ENCODE data around the gene GPATCH1.

Gene GPATCH1

DNA sequence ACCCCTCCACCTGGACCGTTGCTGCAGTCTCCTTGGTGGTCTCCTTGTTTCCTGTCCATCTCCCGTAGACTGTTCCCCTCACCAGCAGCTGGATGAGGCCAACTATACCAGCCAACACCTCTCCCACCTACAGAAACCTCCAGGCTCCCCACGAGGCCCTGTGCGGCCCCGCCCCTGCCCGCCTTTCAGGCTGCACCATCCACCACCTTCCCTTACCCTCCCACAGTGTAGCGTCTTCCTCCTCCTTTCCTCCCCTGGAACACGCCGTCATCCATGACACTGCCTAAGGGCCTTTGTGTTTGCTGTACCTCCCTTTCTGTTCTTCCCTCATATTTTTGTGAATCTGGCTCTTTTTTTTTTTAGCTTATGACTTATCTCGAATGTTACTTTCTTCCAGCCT lies 27.2 kb downstream of the GPATCH1 start:
- H4K8ac ChIP-seq (ENCODE audit: low read depth, low read length) = no peak overlapping the region
- no CpG with 5 or more reads among the region's 10 CpGs for WGBS (ENCODE audit: extremely low coverage, insufficient coverage, low lambda C conversion rate)
- H3K23ac ChIP-seq (ENCODE audit: low read length) = no peak overlapping the region
- no peak overlapping the region for H4K5ac ChIP-seq (ENCODE audit: low read length)
- H3K56ac ChIP-seq (ENCODE audit: low read length) = no peak overlapping the region
- H2BK120ac ChIP-seq (ENCODE audit: low read depth, low read length) = no peak overlapping the region
- no peaks in the 10 kb centered on the region for H3K4me1 ChIP-seq (ENCODE audit: control insufficient read depth, low read depth, low read length)
- H2AK5ac ChIP-seq (ENCODE audit: low read length) = no peak overlapping the region
- no peak for DNase-seq
- no peak overlapping the region for H3K27ac ChIP-seq (ENCODE audit: low read depth, low read length)
- H3K36me3 ChIP-seq (ENCODE audit: control insufficient read depth, insufficient read depth, low read length) = no peaks in the 10 kb centered on the region
- H3K4ac ChIP-seq (ENCODE audit: low read depth, low read length) = no peak overlapping the region
- no peak overlapping the region for H2BK15ac ChIP-seq (replicated peaks; ENCODE audit: low read depth)
- H3K9ac ChIP-seq (ENCODE audit: low read length) = no peak overlapping the region
- no peaks in the 10 kb centered on the region for H3K79me2 ChIP-seq (ENCODE audit: control insufficient read depth, insufficient read depth, low read length)
- no peak overlapping the region for H3K4me3 ChIP-seq (ENCODE audit: low read length)
- H3K18ac ChIP-seq (ENCODE audit: low read length) = no peak overlapping the region
- no peak overlapping the region for H2BK5ac ChIP-seq (ENCODE audit: low read length)
- H3K27me3 ChIP-seq (ENCODE audit: insufficient read depth, low read length, poor library complexity) = no peaks in the 10 kb centered on the region
- no peaks in the 10 kb centered on the region for H3K79me1 ChIP-seq (ENCODE audit: low read length)
- H3K4me2 ChIP-seq (ENCODE audit: low read length) = no peak overlapping the region

DNA sequence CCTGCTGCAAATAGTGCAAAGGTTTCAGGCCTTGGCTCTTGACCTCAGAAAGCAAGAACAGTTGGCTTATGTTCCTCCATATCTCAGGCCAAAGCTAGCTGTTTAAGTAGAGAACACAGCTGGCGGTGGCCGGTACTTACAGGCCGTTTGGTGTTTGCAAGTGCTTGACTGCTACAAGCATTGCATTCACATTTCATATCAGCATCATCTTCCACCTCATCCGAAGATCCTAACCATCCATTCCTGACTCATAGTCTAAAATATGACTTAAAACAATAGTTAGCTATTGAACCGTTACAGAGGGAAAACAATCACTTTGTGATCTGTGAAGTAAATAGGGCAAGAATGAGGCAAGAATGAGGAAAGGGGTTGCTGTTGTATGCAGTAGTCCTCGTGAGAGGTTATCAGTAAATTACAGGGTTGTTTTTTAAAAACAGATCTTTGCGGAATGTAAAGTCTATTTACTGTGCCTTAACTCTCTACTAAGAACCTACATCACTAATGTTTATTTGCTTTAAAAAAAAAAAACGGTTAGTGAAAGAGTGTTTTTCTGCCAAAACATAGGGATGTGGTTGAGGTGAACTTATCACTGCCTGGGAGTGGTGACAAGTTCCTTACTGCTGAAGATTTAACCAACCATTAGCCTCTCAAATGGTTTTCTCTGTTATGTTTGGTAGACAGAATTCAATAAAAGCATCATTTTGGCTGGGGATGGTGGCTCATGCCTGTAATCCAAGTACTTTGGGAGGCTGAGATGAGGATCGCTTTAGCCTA lies 29.3 kb downstream of the GPATCH1 start:
- Histone ChIP-seq H2AK5ac (ENCODE audit: low read length) (no peak overlapping the region), H3K36me3 (ENCODE audit: control insufficient read depth, insufficient read depth, low read length) (peaks cover 3% of the 10 kb centered on the region), H3K27me3 (ENCODE audit: insufficient read depth, low read length, poor library complexity) (no peaks in the 10 kb centered on the region), H3K23ac (ENCODE audit: low read length) (no peak overlapping the region), H2BK15ac (replicated peaks; ENCODE audit: low read depth) (no peak overlapping the region), H3K79me1 (ENCODE audit: low read length) (no peaks in the 10 kb centered on the region), H3K4me2 (ENCODE audit: low read length) (no peak overlapping the region), H2BK5ac (ENCODE audit: low read length) (no peak overlapping the region), H3K18ac (ENCODE audit: low read length) (no peak overlapping the region), H4K8ac (ENCODE audit: low read depth, low read length) (no peak overlapping the region), H3K56ac (ENCODE audit: low read length) (no peak overlapping the region), H4K5ac (ENCODE audit: low read length) (no peak overlapping the region), H3K79me2 (ENCODE audit: control insufficient read depth, insufficient read depth, low read length) (no peaks in the 10 kb centered on the region), H2BK120ac (ENCODE audit: low read depth, low read length) (no peak overlapping the region), H3K9ac (ENCODE audit: low read length) (no peak overlapping the region), H3K4me3 (ENCODE audit: low read length) (no peak overlapping the region), H3K4me1 (ENCODE audit: control insufficient read depth, low read depth, low read length) (no peaks in the 10 kb centered on the region), H3K4ac (ENCODE audit: low read depth, low read length) (no peak overlapping the region), H3K27ac (ENCODE audit: low read depth, low read length) (no peak overlapping the region)
- no peak for DNase-seq
- WGBS (ENCODE audit: extremely low coverage, insufficient coverage, low lambda C conversion rate) = no CpG with 5 or more reads among the region's 9 CpGs

- Histone ChIP-seq H4K8ac (ENCODE audit: low read depth, low read length) (no peak overlapping the region), H2AK5ac (ENCODE audit: low read length) (no peak overlapping the region), H3K4ac (ENCODE audit: low read depth, low read length) (no peak overlapping the region), H3K9ac (ENCODE audit: low read length) (no peak overlapping the region), H3K27me3 (ENCODE audit: insufficient read depth, low read length, poor library complexity) (no peaks in the 10 kb centered on the region), H3K4me3 (ENCODE audit: low read length) (no peak overlapping the region), H3K36me3 (ENCODE audit: control insufficient read depth, insufficient read depth, low read length) (peaks cover 3% of the 10 kb centered on the region), H3K4me1 (ENCODE audit: control insufficient read depth, low read depth, low read length) (no peaks in the 10 kb centered on the region), H3K79me2 (ENCODE audit: control insufficient read depth, insufficient read depth, low read length) (no peaks in the 10 kb centered on the region), H3K79me1 (ENCODE audit: low read length) (no peaks in the 10 kb centered on the region), H2BK120ac (ENCODE audit: low read depth, low read length) (no peak overlapping the region), H3K23ac (ENCODE audit: low read length) (no peak overlapping the region), H2BK15ac (replicated peaks; ENCODE audit: low read depth) (no peak overlapping the region), H3K18ac (ENCODE audit: low read length) (no peak overlapping the region), H3K56ac (ENCODE audit: low read length) (no peak overlapping the region), H4K5ac (ENCODE audit: low read length) (no peak overlapping the region), H3K4me2 (ENCODE audit: low read length) (no peak overlapping the region), H3K27ac (ENCODE audit: low read depth, low read length) (no peak overlapping the region), H2BK5ac (ENCODE audit: low read length) (no peak overlapping the region)
- no CpG with 5 or more reads among the region's 11 CpGs for WGBS (ENCODE audit: extremely low coverage, insufficient coverage, low lambda C conversion rate)
- DNase-seq = no peak
Observed at GRCh38 chr19:33111587-33111986, 30.6 kb downstream of the GPATCH1 start.

DNA sequence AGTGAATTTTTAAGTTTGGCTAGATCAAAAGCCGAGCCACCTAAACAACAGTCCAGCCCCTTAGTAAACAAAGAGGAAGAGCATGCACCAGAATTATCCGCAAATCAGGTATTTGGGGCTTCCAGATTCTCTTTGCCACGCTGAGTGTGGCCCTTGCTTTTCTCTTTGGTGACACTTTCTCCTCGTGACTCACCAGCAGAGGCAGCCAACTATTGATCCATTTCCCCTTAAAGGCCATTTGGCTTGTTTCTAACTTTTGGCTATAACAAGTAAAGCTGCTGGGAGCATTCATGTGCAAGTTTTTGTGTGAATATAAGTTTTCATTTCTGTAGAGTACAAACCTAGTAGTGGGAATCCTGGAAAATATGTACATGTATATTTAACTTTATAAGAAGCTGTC lies 33.3 kb downstream of the GPATCH1 start:
- no peak overlapping the region for H2BK120ac ChIP-seq (ENCODE audit: low read depth, low read length)
- no peak overlapping the region for H2BK5ac ChIP-seq (ENCODE audit: low read length)
- no peak overlapping the region for H3K4me2 ChIP-seq (ENCODE audit: low read length)
- peaks cover 3% of the 10 kb centered on the region for H3K36me3 ChIP-seq (ENCODE audit: control insufficient read depth, insufficient read depth, low read length)
- H3K27ac ChIP-seq (ENCODE audit: low read depth, low read length) = no peak overlapping the region
- H3K9ac ChIP-seq (ENCODE audit: low read length) = no peak overlapping the region
- no peaks in the 10 kb centered on the region for H3K27me3 ChIP-seq (ENCODE audit: insufficient read depth, low read length, poor library complexity)
- H3K4me3 ChIP-seq (ENCODE audit: low read length) = no peak overlapping the region
- H4K5ac ChIP-seq (ENCODE audit: low read length) = no peak overlapping the region
- no peak overlapping the region for H4K8ac ChIP-seq (ENCODE audit: low read depth, low read length)
- no peak overlapping the region for H2BK15ac ChIP-seq (replicated peaks; ENCODE audit: low read depth)
- no peak overlapping the region for H3K23ac ChIP-seq (ENCODE audit: low read length)
- no peak overlapping the region for H3K18ac ChIP-seq (ENCODE audit: low read length)
- no peak overlapping the region for H2AK5ac ChIP-seq (ENCODE audit: low read length)
- no peaks in the 10 kb centered on the region for H3K79me2 ChIP-seq (ENCODE audit: control insufficient read depth, insufficient read depth, low read length)
- H3K56ac ChIP-seq (ENCODE audit: low read length) = no peak overlapping the region
- no peak for DNase-seq
- no peak overlapping the region for H3K4ac ChIP-seq (ENCODE audit: low read depth, low read length)
- H3K4me1 ChIP-seq (ENCODE audit: control insufficient read depth, low read depth, low read length) = no peaks in the 10 kb centered on the region
- WGBS (ENCODE audit: extremely low coverage, insufficient coverage, low lambda C conversion rate) = no CpG with 5 or more reads among the region's 4 CpGs
- no peaks in the 10 kb centered on the region for H3K79me1 ChIP-seq (ENCODE audit: low read length)

- no peaks in the 10 kb centered on the region for H3K4me1 ChIP-seq (ENCODE audit: control insufficient read depth, low read depth, low read length)
- no peak overlapping the region for H3K9ac ChIP-seq (ENCODE audit: low read length)
- DNase-seq = no peak
- H3K79me1 ChIP-seq (ENCODE audit: low read length) = no peaks in the 10 kb centered on the region
- no peak overlapping the region for H4K5ac ChIP-seq (ENCODE audit: low read length)
- H2AK5ac ChIP-seq (ENCODE audit: low read length) = no peak overlapping the region
- WGBS (ENCODE audit: extremely low coverage, insufficient coverage, low lambda C conversion rate) = no CpG with 5 or more reads among the region's 8 CpGs
- no peak overlapping the region for H3K4ac ChIP-seq (ENCODE audit: low read depth, low read length)
- H3K36me3 ChIP-seq (ENCODE audit: control insufficient read depth, insufficient read depth, low read length) = peaks cover 3% of the 10 kb centered on the region
- H2BK5ac ChIP-seq (ENCODE audit: low read length) = no peak overlapping the region
- H3K27me3 ChIP-seq (ENCODE audit: insufficient read depth, low read length, poor library complexity) = no peaks in the 10 kb centered on the region
- no peak overlapping the region for H3K4me2 ChIP-seq (ENCODE audit: low read length)
- H3K4me3 ChIP-seq (ENCODE audit: low read length) = no peak overlapping the region
- no peak overlapping the region for H2BK120ac ChIP-seq (ENCODE audit: low read depth, low read length)
- H3K18ac ChIP-seq (ENCODE audit: low read length) = no peak overlapping the region
- H4K8ac ChIP-seq (ENCODE audit: low read depth, low read length) = no peak overlapping the region
- no peak overlapping the region for H3K56ac ChIP-seq (ENCODE audit: low read length)
- no peak overlapping the region for H3K23ac ChIP-seq (ENCODE audit: low read length)
- no peak overlapping the region for H2BK15ac ChIP-seq (replicated peaks; ENCODE audit: low read depth)
- no peak overlapping the region for H3K27ac ChIP-seq (ENCODE audit: low read depth, low read length)
- no peaks in the 10 kb centered on the region for H3K79me2 ChIP-seq (ENCODE audit: control insufficient read depth, insufficient read depth, low read length)
Observed at GRCh38 chr19:33117501-33117900, 36.5 kb downstream of the GPATCH1 start.

GRCh38 chr19:33118643-33119042 lies 37.7 kb downstream of the GPATCH1 start:
- Histone ChIP-seq H3K23ac (ENCODE audit: low read length) (no peak overlapping the region), H2BK120ac (ENCODE audit: low read depth, low read length) (no peak overlapping the region), H3K4ac (ENCODE audit: low read depth, low read length) (no peak overlapping the region), H2AK5ac (ENCODE audit: low read length) (no peak overlapping the region), H2BK15ac (replicated peaks; ENCODE audit: low read depth) (no peak overlapping the region), H3K4me1 (ENCODE audit: control insufficient read depth, low read depth, low read length) (no peaks in the 10 kb centered on the region), H2BK5ac (ENCODE audit: low read length) (no peak overlapping the region), H3K79me2 (ENCODE audit: control insufficient read depth, insufficient read depth, low read length) (no peaks in the 10 kb centered on the region), H3K56ac (ENCODE audit: low read length) (no peak overlapping the region), H3K18ac (ENCODE audit: low read length) (no peak overlapping the region), H3K9ac (ENCODE audit: low read length) (no peak overlapping the region), H3K4me3 (ENCODE audit: low read length) (no peak overlapping the region), H3K4me2 (ENCODE audit: low read length) (no peak overlapping the region), H3K27ac (ENCODE audit: low read depth, low read length) (no peak overlapping the region), H3K36me3 (ENCODE audit: control insufficient read depth, insufficient read depth, low read length) (peaks cover 3% of the 10 kb centered on the region), H4K5ac (ENCODE audit: low read length) (no peak overlapping the region), H3K27me3 (ENCODE audit: insufficient read depth, low read length, poor library complexity) (no peaks in the 10 kb centered on the region), H3K79me1 (ENCODE audit: low read length) (no peaks in the 10 kb centered on the region), H4K8ac (ENCODE audit: low read depth, low read length) (no peak overlapping the region)
- no peak for DNase-seq
- no CpG with 5 or more reads among the region's 10 CpGs for WGBS (ENCODE audit: extremely low coverage, insufficient coverage, low lambda C conversion rate)
